ENCODE measurements around the gene LRRC32.

The LRRC32 gene

GRCh38 chr11:76617553-76618265 lies 52.8 kb downstream of the LRRC32 start:
- in situ Hi-C loops (cut with MboI; ENCODE audit: low sequenced_read_pairs): no loop called here

- in situ Hi-C loops (cut with MboI; ENCODE audit: low sequenced_read_pairs): no loop called here
Observed at GRCh38 chr11:76616676-76617552, 53.6 kb downstream of the LRRC32 start.

DNA sequence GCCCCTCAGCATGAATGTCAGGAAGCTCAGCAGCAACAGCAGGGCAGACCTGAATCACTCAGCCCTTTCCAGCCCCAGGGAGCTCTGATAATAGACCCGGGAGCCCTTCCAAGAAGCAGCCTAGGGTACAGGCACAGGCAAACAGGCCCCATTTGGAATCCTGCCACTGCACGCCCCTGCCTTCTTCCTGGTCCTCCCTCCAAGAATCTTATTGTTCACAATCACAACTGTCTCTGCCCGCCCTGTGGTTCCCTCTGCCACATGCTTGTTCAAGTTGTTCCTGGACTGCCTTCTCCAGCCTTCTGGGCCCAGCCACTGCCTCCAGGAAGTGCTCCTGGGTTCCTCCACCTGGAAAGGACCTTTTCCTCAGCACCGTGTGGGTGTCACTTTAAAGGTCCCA lies 54.6 kb downstream of the LRRC32 start:
- in situ Hi-C loops (cut with MboI; ENCODE audit: low sequenced_read_pairs): no loop called here

GRCh38 chr11:76614471-76615179 lies 55.9 kb downstream of the LRRC32 start:
- in situ Hi-C loops (cut with MboI; ENCODE audit: low sequenced_read_pairs): no loop called here

- in situ Hi-C loops (cut with MboI; ENCODE audit: low sequenced_read_pairs): no loop called here
Observed at GRCh38 chr11:76613901-76614300, 56.6 kb downstream of the LRRC32 start.

DNA sequence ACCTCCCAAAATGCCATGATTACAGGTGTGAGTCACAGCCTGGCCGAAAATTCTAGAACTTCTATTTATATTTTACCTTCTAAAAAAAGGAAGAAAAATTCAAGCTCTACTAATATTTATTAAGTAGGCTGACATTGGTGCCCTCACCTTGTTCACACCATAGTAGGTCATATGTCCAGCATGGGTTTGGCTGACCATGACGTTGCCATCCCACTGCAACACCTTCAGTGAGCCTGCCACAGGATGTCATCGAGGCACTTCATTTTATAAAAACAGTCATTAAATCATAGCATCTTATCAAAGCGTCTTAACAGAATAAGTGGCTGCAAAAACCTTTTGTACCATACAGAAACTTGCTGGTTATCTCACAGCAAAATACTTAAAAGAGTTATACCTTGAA lies 58.3 kb downstream of the LRRC32 start:
- in situ Hi-C loops (cut with MboI; ENCODE audit: low sequenced_read_pairs): no loop called here

- in situ Hi-C loops (cut with MboI; ENCODE audit: low sequenced_read_pairs): no loop called here
Observed at GRCh38 chr11:76610871-76611475, 59.6 kb downstream of the LRRC32 start.

- in situ Hi-C loops (cut with MboI; ENCODE audit: low sequenced_read_pairs): no loop called here
Observed at GRCh38 chr11:76610371-76610770, 60.2 kb downstream of the LRRC32 start.

DNA sequence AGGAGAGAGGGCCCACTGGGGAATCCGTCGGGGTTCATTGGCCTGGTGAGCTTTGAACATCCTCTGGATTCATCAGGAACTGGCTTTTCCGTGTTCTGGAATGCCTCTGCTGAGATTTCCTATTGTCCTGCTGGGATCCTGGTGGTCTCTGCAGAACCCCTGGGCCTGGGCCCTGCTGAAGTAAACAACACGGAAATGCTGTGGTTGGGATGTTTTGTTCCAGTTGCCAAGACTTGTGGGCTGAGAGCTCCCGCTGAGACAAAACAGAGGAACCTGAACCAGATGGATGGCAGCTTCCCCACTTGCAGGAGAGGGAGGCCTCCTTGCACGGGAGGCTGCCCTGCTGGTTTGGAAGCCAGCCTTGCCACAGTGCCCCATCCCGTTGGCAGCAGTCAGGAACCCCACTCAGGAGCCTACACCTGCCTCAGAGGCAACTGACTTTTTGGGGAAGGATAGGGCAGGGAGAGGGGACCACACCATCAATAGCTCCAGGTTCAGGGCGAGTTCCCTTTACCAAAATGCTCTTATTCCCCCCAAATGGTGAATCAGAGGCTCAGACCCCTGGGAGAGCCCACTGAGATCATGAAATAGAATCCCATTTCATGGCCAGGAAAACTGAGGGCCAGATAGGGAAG lies 60.7 kb downstream of the LRRC32 start:
- in situ Hi-C loops (cut with MboI; ENCODE audit: low sequenced_read_pairs): loop anchor here (10.0 kb wide), 1 partner anchor 75 kb away; no protein-coding TSS in a partner anchor

DNA sequence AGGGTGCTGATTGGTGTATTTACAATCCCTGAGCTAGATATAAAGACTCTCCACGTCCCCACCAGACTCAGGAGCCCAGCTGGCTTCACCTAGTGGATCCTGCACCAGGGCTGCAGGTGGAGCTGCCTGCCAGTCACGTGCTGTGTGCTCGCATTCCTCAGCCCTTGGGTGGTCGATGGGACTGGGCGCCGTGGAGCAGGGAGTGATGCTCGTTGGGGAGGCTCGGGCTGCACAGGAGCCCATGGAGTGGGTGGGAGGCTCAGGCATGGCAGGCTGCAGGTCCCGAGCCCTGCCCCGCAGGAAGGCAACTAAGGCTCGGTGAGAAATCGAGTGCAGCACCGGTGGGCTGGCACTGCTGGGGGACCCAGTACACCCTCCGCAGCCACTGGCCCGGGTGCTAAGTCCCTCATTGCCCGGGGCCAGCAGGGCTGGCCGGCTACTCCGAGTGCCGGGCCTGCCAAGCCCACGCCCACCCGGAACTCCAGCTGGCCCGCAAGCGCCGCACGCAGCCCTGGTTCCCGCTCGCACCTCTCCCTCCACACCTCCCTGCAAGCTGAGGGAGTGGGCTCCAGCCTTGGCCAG lies 61.6 kb downstream of the LRRC32 start:
- in situ Hi-C loops (cut with MboI; ENCODE audit: low sequenced_read_pairs): loop anchor here (10.0 kb wide), 1 partner anchor 76 kb away; no protein-coding TSS in a partner anchor

DNA sequence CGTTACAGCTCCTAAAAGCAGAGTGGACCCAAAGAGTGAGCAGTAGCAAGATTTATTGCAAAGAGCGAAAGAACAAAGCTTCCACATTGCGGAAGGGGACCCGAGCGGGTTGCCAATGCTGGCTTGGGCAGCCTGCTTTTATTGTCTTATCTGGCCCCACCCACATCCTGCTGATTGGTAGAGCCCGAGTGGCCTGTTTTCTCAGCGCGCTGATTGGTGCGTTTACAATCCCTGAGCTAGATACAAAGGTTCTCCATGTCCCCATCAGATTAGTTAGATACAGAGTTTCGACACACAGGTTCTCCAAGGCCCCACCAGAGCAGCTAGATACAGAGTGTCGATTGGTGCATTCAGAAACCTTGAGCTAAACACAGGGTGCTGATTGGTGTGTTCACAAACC lies 62.3 kb downstream of the LRRC32 start:
- in situ Hi-C loops (cut with MboI; ENCODE audit: low sequenced_read_pairs): loop anchor here (10.0 kb wide), 1 partner anchor 77 kb away; no protein-coding TSS in a partner anchor

Measured in HL-60/S4 treated with phorbol 12-myristate 13-acetate at 8.2 ng/mL for 4 days and 3 days (cell line).